ENCODE measurements around the gene LCE2C.
"Not testable (repeated sequence)": the region's sequence is repeated elsewhere in the genome, so short reads cannot be mapped to it uniquely, and the experiment has no call there.

LCE2C gene, protein sequence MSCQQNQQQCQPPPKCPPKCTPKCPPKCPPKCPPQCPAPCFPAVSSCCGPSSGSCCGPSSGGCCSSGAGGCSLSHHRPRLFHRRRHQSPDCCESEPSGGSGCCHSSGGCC

GRCh38 chr1:152674983-152675382 lies at the start of gene LCE2C:
TSS of gene LCE2C (plus strand) at chr1:152675279. CDS start at chr1:152676016, 737 bp downstream.
- FAIRE-seq, result not testable (repeated sequence)

- FAIRE-seq, result no peak
Observed at GRCh38 chr1:152626744-152627143, 48.3 kb upstream of the LCE2C start.

DNA sequence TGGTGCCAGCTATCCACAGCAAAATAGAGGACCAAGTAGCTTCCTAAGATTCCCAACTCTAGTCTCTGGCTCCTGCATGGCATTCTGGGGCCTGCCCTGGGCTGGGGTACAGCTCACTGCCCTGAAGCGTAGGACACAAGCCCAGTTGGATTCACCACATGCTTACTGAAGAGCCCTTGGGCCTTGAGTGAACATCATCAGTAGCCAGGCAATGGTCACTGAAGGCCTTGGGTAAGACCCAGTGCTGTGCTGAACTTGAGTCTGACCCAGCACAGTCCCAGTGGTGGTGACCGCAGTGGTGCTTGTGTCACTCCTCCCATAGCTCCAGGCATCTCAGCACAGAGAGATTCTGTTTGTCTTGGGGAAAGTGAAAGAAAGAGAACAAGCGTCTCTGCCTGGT lies 44.5 kb upstream of the LCE2C start:
- FAIRE-seq, result no peak

- FAIRE-seq, result no peak
Observed at GRCh38 chr1:152640351-152640750, 34.7 kb upstream of the LCE2C start.

- no peak for FAIRE-seq
Observed at GRCh38 chr1:152643945-152644344, 31.1 kb upstream of the LCE2C start.

DNA sequence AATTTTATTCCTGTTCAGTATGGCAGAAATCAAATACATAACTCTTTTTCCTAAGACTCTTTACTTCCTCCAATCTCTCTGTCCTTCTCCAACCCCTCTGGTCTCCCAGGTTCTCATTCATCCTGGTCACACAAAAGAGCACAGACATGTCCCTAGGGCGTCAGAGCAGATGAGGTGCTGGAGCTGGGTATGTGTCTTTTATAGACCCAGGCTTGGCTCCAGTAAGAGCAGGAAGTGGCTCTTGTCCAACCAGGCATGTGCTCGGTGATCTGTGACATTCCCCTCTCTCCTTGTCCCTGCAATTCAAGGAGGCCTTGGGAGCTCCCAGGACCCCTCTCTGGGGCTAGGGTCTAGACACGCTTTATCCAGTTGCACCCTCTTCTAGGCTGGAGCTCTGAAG lies 29.9 kb upstream of the LCE2C start:
- FAIRE-seq, result no peak

- no peak for FAIRE-seq
Observed at GRCh38 chr1:152646656-152647055, 28.4 kb upstream of the LCE2C start.

GRCh38 chr1:152654110-152654509 lies 21.0 kb upstream of the LCE2C start:
- no peak for FAIRE-seq

DNA sequence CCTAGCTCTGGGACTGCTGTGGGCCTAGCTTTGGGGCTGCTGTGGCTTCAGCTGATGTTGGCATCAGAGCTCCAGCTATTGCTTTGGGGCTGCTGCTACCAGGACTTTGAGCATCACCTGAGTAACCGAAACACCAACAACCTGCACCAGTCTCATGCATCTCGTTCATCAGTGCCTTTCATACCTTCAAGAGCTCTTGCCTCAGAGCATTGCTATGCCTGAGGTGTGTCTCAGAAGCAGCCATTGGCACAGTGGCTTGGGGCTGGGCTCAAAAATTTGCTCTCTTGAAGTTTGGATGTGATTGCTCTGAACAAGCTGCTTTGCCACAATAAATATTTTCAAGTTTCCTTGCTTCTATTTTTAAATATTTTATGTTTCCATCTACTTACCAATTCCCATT lies 18.6 kb upstream of the LCE2C start:
- no peak for FAIRE-seq

DNA sequence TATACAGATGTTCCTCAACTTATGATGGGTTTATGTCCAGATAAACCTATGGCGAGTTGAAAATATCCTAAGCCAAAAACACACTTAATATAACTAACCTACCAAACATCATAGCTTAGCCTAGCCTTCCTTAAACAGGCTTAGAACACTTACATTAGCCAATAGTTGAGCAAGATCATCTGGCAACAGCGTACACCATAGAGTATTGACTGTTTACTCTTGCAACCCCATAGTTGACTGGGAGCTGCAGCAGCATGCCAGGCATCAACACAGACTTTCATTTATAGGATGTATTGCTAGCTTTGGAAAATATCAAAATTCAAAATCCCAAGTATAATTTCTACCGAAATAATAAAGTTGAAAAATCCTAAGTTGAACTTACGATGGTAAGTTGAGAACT lies 17.4 kb upstream of the LCE2C start:
- no peak for FAIRE-seq

DNA sequence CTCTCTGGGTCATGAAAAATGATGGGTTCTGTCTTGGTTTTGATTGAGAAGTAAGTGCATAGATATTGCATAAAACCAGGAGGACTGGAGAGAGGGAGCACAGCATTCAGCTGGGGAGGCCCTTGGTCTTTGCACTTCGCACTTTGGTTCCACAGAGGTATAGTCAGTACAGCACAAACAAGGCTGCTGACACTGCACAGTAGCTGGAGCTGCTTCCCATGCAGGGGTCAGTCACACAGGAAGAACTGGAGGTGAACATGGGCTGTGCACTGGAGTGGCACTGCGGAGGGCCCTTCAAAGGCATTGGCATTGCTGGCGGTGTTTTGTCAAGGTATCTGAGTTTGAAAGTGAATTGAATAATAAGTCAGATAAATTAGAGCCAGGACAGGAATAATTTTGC lies 16.4 kb upstream of the LCE2C start:
- no peak for FAIRE-seq

DNA sequence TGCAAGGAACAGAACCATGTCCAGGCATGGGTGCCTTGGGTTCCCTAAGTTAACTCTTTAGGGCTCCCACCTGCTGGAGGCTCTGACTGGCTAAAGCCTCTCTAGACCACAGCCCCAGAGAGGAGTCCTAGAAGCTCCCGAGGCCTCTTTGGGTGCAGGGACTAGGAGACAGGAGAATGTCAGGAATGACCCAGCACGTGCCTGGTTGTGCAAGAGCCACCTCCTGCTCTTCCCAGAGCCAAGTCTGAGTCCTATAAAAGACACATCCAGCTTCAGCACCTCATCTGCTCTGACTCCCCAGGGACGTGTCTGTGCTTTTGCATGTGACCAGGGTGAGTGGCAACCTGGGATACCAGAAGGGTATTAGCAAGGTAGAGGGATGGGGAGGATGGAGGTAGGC lies 12.0 kb upstream of the LCE2C start, which contains the start of gene LCE2D:
LCE2D (plus strand) TSS at position 283 of the 400 bp plus-strand sequence. CDS start 726 bp downstream, outside the sequence.
- FAIRE-seq, result no peak

DNA sequence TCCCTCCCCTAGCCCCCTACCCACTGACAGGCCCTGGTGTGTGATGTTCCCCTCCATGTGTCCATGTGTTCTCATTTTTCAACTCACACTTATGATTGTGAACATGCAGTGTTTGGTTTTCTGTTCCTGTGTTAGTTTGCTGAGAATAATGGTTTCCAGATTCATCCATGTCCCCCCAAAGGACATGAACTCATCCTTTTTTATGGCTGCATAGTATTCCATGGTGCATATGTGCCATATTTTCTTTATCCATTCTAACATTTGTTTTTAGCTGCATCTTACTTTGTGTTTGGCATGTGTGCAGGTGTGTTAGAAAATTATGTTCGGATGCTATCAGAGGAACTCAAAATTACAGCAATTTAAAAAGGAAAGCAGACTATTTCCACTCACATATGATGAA lies 8.9 kb upstream of the LCE2C start:
- FAIRE-seq, result not testable (repeated sequence)

- no peak for FAIRE-seq
Observed at GRCh38 chr1:152667648-152668047, 7.4 kb upstream of the LCE2C start.

- FAIRE-seq, result no peak
Observed at GRCh38 chr1:152673016-152673415, 2.1 kb upstream of the LCE2C start.

DNA sequence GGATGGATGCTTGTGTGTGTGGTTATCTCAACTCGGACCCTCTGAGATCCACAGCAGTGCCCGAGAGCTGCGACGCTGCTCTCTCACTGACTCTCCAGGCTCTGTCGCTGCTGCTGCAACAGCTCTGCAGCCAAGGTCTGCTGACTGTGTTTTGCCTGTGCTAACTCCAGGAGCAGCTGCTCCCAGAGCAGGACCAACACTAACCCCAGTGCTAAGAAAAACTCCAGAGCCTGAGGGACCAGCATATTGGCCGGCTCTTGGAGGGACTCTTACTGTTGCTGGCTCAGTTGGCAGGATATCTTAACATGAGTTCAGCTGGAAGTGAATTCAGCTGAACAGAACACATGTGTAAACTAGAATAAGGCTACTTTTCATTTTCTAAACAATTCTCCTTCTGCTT lies 4.4 kb downstream of the LCE2C start:
- FAIRE-seq, result no peak

- no peak for FAIRE-seq
Observed at GRCh38 chr1:152681616-152682015, 6.5 kb downstream of the LCE2C start.

DNA sequence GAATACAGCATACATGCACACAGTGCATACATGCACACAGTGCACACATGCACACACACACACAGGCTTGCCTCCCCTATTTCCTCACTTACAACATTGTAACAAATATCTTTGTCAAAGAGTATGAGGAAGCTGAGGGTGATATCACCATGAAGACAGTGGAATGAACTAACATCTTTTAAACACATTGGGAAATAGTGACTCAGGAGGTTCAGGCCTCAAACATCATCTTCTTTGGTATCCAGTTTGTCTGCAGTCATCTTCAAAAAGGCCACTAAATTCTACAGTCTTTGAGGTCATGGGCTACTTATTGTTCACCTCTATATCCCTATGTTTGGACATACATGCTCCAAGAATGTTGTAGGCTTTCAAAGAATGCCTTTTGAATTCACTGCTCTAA lies 8.8 kb downstream of the LCE2C start:
- no peak for FAIRE-seq

GRCh38 chr1:152685823-152686222 lies 10.7 kb downstream of the LCE2C start, which contains the start of gene LCE2B:
TSS of gene LCE2B (plus strand) at chr1:152686123. CDS start at chr1:152686844, 721 bp downstream.
- FAIRE-seq, result not testable (repeated sequence)

GRCh38 chr1:152697701-152698600 lies 22.9 kb downstream of the LCE2C start, which contains the start of gene LCE2A:
TSS of gene LCE2A (plus strand) at chr1:152698345. CDS start at chr1:152698902, 557 bp downstream.
- FAIRE-seq, result no peak

GRCh38 chr1:152699746-152700145 lies 24.7 kb downstream of the LCE2C start:
- no peak for FAIRE-seq

DNA sequence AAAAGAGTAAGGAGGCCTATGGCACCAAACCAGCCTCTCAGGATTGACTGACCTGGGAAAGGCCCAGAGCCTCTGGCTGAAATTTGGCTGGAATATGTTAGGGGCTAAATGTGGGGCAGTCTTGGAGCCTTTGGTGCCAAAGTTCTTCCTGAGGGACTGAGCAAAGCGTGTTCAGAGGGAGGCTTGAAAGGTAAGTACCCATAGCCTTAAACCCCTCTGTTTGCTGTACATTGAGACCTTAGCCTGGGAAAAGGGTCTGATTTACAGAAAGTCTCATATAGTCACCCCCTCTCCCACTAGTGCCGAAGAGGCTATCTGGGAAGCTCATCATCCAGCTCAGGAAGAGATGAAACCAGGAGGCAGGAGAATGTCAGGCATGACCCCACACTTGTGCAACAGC lies 32.8 kb downstream of the LCE2C start, which contains the start of gene LCE4A:
LCE4A (plus strand) TSS at position 301 of the 400 bp plus-strand sequence. CDS start 916 bp downstream, outside the sequence.
- no peak for FAIRE-seq

DNA sequence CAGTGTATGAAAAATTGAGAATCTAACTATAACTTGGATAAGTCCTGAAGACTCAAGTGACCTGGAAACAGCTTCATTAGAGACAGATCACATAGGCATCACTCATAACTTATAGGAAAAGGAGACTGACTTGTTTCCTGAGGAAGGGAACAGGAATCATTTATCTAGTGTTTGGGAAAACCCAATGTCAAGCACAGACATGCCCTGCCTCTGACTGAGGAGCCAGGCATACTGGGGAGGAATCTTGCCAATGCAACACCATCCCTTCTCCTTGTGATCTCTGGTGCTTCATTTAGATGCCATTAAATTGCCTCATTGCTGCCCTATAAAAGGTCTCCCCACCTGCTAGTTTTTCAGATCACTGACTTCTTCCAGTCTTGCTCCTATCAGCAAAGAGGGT lies 43.2 kb downstream of the LCE2C start:
- FAIRE-seq, result no peak

GRCh38 chr1:152725261-152725660 lies 50.2 kb downstream of the LCE2C start:
- FAIRE-seq, result no peak
